PC-9 (cell line): ENCODE data around the gene MTMR8. TPM values are rescaled to one million over a fixed set of nuclear protein-coding genes. Genes with fewer than 3 reads are reported as not detected.

Experiments used
- BruUV-seq: library from RNA; stranded (reverse); fragments of 400-500 nt; replicated peaks from 2 replicates; lab custom pipeline; 2021; lab: Mats Ljungman, UMichigan
- CTCF ChIA-PET: fragments of 300-600 bp; sonication (Branson Sonifier 250); formaldehyde crosslinking; loops from one replicate; lab custom pipeline; 2022; ENCODE audit warnings: antibody characterized with exemption; lab: Charles Lee
- POLR2A ChIA-PET: fragments of 300-600 bp; sonication (Branson Sonifier 250); formaldehyde crosslinking; loops from one replicate; lab custom pipeline; 2022; ENCODE audit warnings: antibody characterized with exemption; ENCODE audit not compliant: unreplicated experiment; lab: Charles Lee
- DNase-seq, 2 experiments: peaks; one replicate each; pipeline versions ENCODE4 v3.0.0 to v3.0.0-alpha.2; 2015 to 2022; ENCODE audit warnings: mixed read lengths in 1 of 2
- H2AFZ ChIP-seq: fragments of 200-600 bp; sonication (generic); 2 replicates; pipeline ENCODE4 v1.8.1; 2017; ENCODE audit warnings: antibody characterized with exemption
- H3F3A ChIP-seq: fragments of 200-600 bp; sonication (generic); 2 replicates; pipeline ENCODE4 v1.8.1; 2017; ENCODE audit warnings: antibody characterized with exemption, mild to moderate bottlenecking, low read depth; ENCODE audit not compliant: insufficient read depth
- H3K27ac ChIP-seq: fragments of 200-600 bp; sonication (generic); 2 replicates; pipeline ENCODE4 v1.6.1; 2016; ENCODE audit warnings: mixed run types
- H3K27me3 ChIP-seq: fragments of 200-600 bp; sonication (generic); 2 replicates; pipeline ENCODE4 v1.6.1; 2016; ENCODE audit warnings: low read depth, mixed run types; ENCODE audit not compliant: insufficient read depth
- H3K36me3 ChIP-seq: fragments of 200-600 bp; sonication (generic); 2 replicates; pipeline ENCODE4 v1.6.1; 2016; ENCODE audit warnings: low read depth, mixed run types
- H3K4me1 ChIP-seq: fragments of 200-600 bp; sonication (generic); replicated peaks from 2 replicates; pipeline ENCODE4 v1.6.1; 2016; ENCODE audit warnings: mixed run types; ENCODE audit not compliant: insufficient read depth
- H3K4me2 ChIP-seq: fragments of 200-600 bp; sonication (generic); 2 replicates; pipeline ENCODE4 v1.6.1; 2017; ENCODE audit warnings: mixed run types
- H3K4me3 ChIP-seq: fragments of 200-600 bp; sonication (generic); 2 replicates; pipeline ENCODE4 v1.6.1; 2016; ENCODE audit warnings: mixed run types
- H3K79me2 ChIP-seq: fragments of 200-600 bp; sonication (generic); 2 replicates; pipeline ENCODE4 v1.6.1; 2017; ENCODE audit warnings: low read depth, mixed run types
- H3K9me2 ChIP-seq: fragments of 200-600 bp; sonication (generic); 2 replicates; pipeline ENCODE4 v1.8.1; 2017; ENCODE audit warnings: mild to moderate bottlenecking; ENCODE audit not compliant: insufficient read depth
- H3K9me3 ChIP-seq: fragments of 200-600 bp; sonication (generic); 2 replicates; pipeline ENCODE4 v1.8.1; 2016; ENCODE audit warnings: low read depth; ENCODE audit not compliant: insufficient read depth
- H4K20me1 ChIP-seq: fragments of 200-600 bp; sonication (generic); 2 replicates; pipeline ENCODE4 v1.8.1; 2017; ENCODE audit not compliant: insufficient read depth
- CTCF ChIP-seq: fragments of 200-600 bp; sonication (generic); conservative IDR thresholded peaks from 2 replicates; pipeline ENCODE4 v1.6.1; 2017; ENCODE audit warnings: mixed run types, antibody characterized with exemption, mild to moderate bottlenecking, moderate library complexity
- EZH2 ChIP-seq: fragments of 200-600 bp; sonication (generic); IDR thresholded peaks from 2 replicates; pipeline ENCODE4 v1.8.0; 2017; ENCODE audit warnings: antibody characterized with exemption, low read depth
- intact Hi-C: fragments of 100-400 bp; cut with micrococcal nuclease; formaldehyde crosslinking; loops from one replicate; pipeline ENCODE4 v1.10.0; 2022; ENCODE audit not compliant: unreplicated experiment
- total RNA-seq: library from RNA; stranded (reverse); gene quantifications from 2 replicates; pipeline ENCODE4 v1.2.3, GENCODE V29; 2021

MTMR8 gene
- total RNA-seq, 1 experiment from 2014 or later: 1.9 TPM

GRCh38 chrX:64350521-64350920 lies 44.7 kb downstream of the MTMR8 start:
- H3K36me3 ChIP-seq: no peaks in the 10 kb centered on the region
- intact Hi-C loops: no loop called here
- H3K27ac ChIP-seq: no peak overlapping the region
- no peaks in the 10 kb centered on the region for H4K20me1 ChIP-seq
- no TSS peak for BruUV-seq
- H3K9me2 ChIP-seq: no peaks in the 10 kb centered on the region
- H3K79me2 ChIP-seq: no peaks in the 10 kb centered on the region
- no peak overlapping the region for H3K4me2 ChIP-seq
- no peak overlapping the region for H3K4me3 ChIP-seq
- no peak for DNase-seq
- H3K4me1 ChIP-seq: no peaks in the 10 kb centered on the region
- no peaks in the 10 kb centered on the region for H3K9me3 ChIP-seq
- no peak overlapping the region for H2AFZ ChIP-seq
- ChIA-PET POLR2A (no interaction called here), CTCF (no interaction called here)
- no peaks in the 10 kb centered on the region for H3F3A ChIP-seq
- TF ChIP-seq EZH2 (no peak), CTCF (no peak)
- no peaks in the 10 kb centered on the region for H3K27me3 ChIP-seq

- no peak overlapping the region for H3K27ac ChIP-seq
- no peaks in the 10 kb centered on the region for H3K9me3 ChIP-seq
- POLR2A ChIA-PET: no interaction called here
- CTCF ChIA-PET: no interaction called here
- H3K36me3 ChIP-seq: no peaks in the 10 kb centered on the region
- H3K27me3 ChIP-seq: no peaks in the 10 kb centered on the region
- H3K79me2 ChIP-seq: no peaks in the 10 kb centered on the region
- H3K4me2 ChIP-seq: no peak overlapping the region
- no TSS peak for BruUV-seq
- no peak overlapping the region for H2AFZ ChIP-seq
- H3F3A ChIP-seq: no peaks in the 10 kb centered on the region
- no peaks in the 10 kb centered on the region for H4K20me1 ChIP-seq
- TF ChIP-seq EZH2: no peak
- TF ChIP-seq CTCF: no peak
- H3K9me2 ChIP-seq: no peaks in the 10 kb centered on the region
- no peaks in the 10 kb centered on the region for H3K4me1 ChIP-seq
- H3K4me3 ChIP-seq: no peak overlapping the region
- no peak for DNase-seq
- intact Hi-C loops: no loop called here
Measured at GRCh38 chrX:64350047-64350446, 45.2 kb downstream of the MTMR8 start.

GRCh38 chrX:64342811-64343210 lies 52.4 kb downstream of the MTMR8 start:
- Histone ChIP-seq H3K4me2 (no peak overlapping the region), H3K9me2 (no peaks in the 10 kb centered on the region), H3K79me2 (no peaks in the 10 kb centered on the region), H3F3A (no peaks in the 10 kb centered on the region), H3K4me3 (no peak overlapping the region), H2AFZ (no peak overlapping the region), H3K36me3 (no peaks in the 10 kb centered on the region), H3K27ac (no peak overlapping the region), H3K4me1 (no peaks in the 10 kb centered on the region), H4K20me1 (no peaks in the 10 kb centered on the region), H3K9me3 (no peaks in the 10 kb centered on the region), H3K27me3 (no peaks in the 10 kb centered on the region)
- intact Hi-C loops: no loop called here
- ChIA-PET CTCF (no interaction called here), POLR2A (no interaction called here)
- TF ChIP-seq CTCF: no peak
- no peak for TF ChIP-seq EZH2
- no TSS peak for BruUV-seq
- no peak for DNase-seq
